ENCODE measurements around the gene CCDC82. TPM values are rescaled to one million over a fixed set of nuclear protein-coding genes. Genes with fewer than 3 reads are reported as not detected.
A peak's percentile ranks its signal among the peaks of the same experiment; 100 is the strongest.

The CCDC82 gene
- total RNA-seq, 1 experiment from 2014 or later: 15.8 TPM

DNA sequence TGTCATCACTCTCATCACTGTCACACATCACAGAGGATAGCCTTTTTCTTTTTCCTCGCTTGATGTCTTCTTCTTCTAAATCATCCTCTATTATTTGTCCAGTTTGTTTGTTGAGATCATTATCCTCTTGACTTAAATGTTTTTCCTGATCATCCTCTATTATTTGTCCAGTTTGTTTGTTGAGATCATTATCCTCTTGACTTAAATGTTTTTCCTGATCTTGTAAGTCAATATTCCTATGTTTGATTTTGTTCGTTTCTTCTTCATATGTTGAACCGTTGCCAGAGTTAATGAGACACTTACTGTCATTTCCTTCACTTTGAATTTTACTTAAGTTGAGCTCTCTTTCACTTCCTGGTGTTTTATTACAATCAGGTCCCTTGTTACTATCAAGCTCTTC is 5.6 kb downstream of the CCDC82 start:
- Mint-ChIP-seq H3K27ac (ENCODE audit: low read depth, unreplicated experiment) (no peak overlapping the region), H3K4me1 (ENCODE audit: insufficient read depth, unreplicated experiment) (peaks cover 6% of the 10 kb centered on the region), H3K4me3 (ENCODE audit: unreplicated experiment) (no peak overlapping the region), H3K27me3 (ENCODE audit: insufficient read depth, unreplicated experiment) (no peaks in the 10 kb centered on the region), H3K9me3 (ENCODE audit: unreplicated experiment) (no peaks in the 10 kb centered on the region), H3K36me3 (ENCODE audit: insufficient read depth, unreplicated experiment) (peaks cover 21% of the 10 kb centered on the region)
- intact Hi-C loops (cut with micrococcal nuclease): no loop called here
- TF ChIP-seq, protein P1, sequence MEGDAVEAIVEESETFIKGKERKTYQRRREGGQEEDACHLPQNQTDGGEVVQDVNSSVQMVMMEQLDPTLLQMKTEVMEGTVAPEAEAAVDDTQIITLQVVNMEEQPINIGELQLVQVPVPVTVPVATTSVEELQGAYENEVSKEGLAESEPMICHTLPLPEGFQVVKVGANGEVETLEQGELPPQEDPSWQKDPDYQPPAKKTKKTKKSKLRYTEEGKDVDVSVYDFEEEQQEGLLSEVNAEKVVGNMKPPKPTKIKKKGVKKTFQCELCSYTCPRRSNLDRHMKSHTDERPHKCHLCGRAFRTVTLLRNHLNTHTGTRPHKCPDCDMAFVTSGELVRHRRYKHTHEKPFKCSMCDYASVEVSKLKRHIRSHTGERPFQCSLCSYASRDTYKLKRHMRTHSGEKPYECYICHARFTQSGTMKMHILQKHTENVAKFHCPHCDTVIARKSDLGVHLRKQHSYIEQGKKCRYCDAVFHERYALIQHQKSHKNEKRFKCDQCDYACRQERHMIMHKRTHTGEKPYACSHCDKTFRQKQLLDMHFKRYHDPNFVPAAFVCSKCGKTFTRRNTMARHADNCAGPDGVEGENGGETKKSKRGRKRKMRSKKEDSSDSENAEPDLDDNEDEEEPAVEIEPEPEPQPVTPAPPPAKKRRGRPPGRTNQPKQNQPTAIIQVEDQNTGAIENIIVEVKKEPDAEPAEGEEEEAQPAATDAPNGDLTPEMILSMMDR (IDR thresholded peaks at IDR 0.05; ENCODE audit: unreplicated experiment): no peak
- CTCF ChIA-PET: interaction anchor here (0.7 kb wide), 1 partner anchor 548 kb away, joined by 4 read pairs; no protein-coding TSS in a partner anchor
- TSS peak; percentile 8 for BruUV-seq (replicated peaks)
- POLR2A ChIA-PET: interaction anchor here (0.5 kb wide), 1 partner anchor 33 kb away, joined by 3 read pairs; no protein-coding TSS in a partner anchor
- DNase-seq (ENCODE audit: unreplicated experiment): no peak

DNA sequence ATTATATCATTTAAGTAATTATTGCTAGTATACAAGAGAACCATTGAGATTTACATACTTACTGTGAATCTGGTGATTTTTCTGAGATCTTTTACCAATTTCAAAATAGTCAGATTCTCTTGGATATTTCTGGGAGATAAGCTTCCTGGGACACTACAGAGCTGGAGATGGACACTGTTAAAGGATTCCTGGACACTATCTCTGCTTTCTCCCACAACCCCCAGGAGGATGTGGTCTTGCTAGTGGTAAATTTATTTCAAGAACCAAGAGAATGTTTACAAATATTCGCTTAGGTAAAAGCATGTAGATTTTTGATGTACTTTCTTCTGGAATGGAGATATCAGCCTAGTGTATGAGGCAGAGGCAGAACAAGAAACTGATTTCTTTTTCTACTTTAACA is 12.9 kb downstream of the CCDC82 start:
- intact Hi-C loops (cut with micrococcal nuclease): no loop called here
- Mint-ChIP-seq H3K27ac (ENCODE audit: low read depth, unreplicated experiment) (no peak overlapping the region), H3K4me1 (ENCODE audit: insufficient read depth, unreplicated experiment) (no peaks in the 10 kb centered on the region), H3K9me3 (ENCODE audit: unreplicated experiment) (no peaks in the 10 kb centered on the region), H3K27me3 (ENCODE audit: insufficient read depth, unreplicated experiment) (no peaks in the 10 kb centered on the region), H3K4me3 (ENCODE audit: unreplicated experiment) (no peak overlapping the region), H3K36me3 (ENCODE audit: insufficient read depth, unreplicated experiment) (peaks cover 4% of the 10 kb centered on the region)
- BruUV-seq (replicated peaks): no TSS peak
- POLR2A ChIA-PET: interaction anchor here (0.8 kb wide), 1 partner anchor 148 kb away, joined by 3 read pairs; no protein-coding TSS in a partner anchor
- DNase-seq (ENCODE audit: unreplicated experiment): no peak
- CTCF ChIA-PET: interaction anchor here (0.5 kb wide), 1 partner anchor 149 kb away, joined by 3 read pairs; no protein-coding TSS in a partner anchor
- TF ChIP-seq, protein P1 (IDR thresholded peaks at IDR 0.05; ENCODE audit: unreplicated experiment): no peak

DNA sequence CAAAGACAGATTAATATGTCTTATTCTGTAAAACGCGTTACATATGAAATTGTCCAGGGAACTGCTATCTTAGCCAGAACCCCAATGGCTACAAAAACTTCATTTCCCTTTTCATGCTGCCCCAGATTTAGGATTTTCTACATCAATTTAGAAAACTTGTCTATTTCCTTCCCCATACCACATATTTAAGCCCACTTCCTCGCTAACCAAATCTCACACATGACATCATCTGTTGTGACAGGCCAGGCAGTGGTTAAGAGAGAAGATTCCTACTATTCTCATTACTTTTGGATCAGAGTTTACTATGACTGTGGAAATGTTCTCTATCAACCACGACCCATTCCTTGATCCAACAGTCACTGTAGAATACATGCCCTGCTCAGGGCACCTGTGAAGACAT is 15.9 kb downstream of the CCDC82 start:
- no peak overlapping the region for H3K4me3 Mint-ChIP-seq (ENCODE audit: unreplicated experiment)
- H3K9me3 Mint-ChIP-seq (ENCODE audit: unreplicated experiment): no peaks in the 10 kb centered on the region
- intact Hi-C loops (cut with micrococcal nuclease): no loop called here
- no peaks in the 10 kb centered on the region for H3K27me3 Mint-ChIP-seq (ENCODE audit: insufficient read depth, unreplicated experiment)
- TF ChIP-seq, protein P1 (IDR thresholded peaks at IDR 0.05; ENCODE audit: unreplicated experiment): no peak
- DNase-seq (ENCODE audit: unreplicated experiment): no peak
- H3K27ac Mint-ChIP-seq (ENCODE audit: low read depth, unreplicated experiment): no peak overlapping the region
- BruUV-seq (replicated peaks): no TSS peak
- peaks cover 5% of the 10 kb centered on the region for H3K36me3 Mint-ChIP-seq (ENCODE audit: insufficient read depth, unreplicated experiment)
- no peaks in the 10 kb centered on the region for H3K4me1 Mint-ChIP-seq (ENCODE audit: insufficient read depth, unreplicated experiment)
- ChIA-PET POLR2A (no interaction called here), CTCF (no interaction called here)

DNA sequence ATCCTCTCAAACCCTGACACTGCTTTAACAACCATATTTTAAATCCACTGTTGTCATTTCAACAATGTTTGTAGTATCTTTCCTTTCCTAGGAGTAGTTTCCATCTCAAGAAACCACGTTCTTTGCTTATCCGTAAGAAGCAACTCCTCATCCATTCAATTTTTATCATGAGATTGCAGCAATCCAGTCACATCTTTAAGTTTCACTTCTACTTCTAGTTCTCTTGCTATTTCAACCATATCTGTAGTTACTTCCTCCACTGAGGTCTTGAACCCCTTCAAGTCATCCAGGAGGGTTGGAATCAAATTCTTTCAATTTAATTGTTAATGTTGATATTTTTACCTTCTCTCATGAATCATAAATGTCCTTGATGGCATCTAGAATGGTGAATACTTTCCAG is 22.4 kb downstream of the CCDC82 start:
- POLR2A ChIA-PET: no interaction called here
- DNase-seq (ENCODE audit: unreplicated experiment): no peak

More for the DNA sequence above, 22.4 kb downstream of the CCDC82 start:
- Mint-ChIP-seq H3K9me3 (ENCODE audit: unreplicated experiment) (no peaks in the 10 kb centered on the region), H3K27ac (ENCODE audit: low read depth, unreplicated experiment) (no peak overlapping the region), H3K27me3 (ENCODE audit: insufficient read depth, unreplicated experiment) (no peaks in the 10 kb centered on the region), H3K36me3 (ENCODE audit: insufficient read depth, unreplicated experiment) (peaks cover 27% of the 10 kb centered on the region), H3K4me3 (ENCODE audit: unreplicated experiment) (no peak overlapping the region), H3K4me1 (ENCODE audit: insufficient read depth, unreplicated experiment) (no peaks in the 10 kb centered on the region)
- CTCF ChIA-PET: interaction anchor here (0.7 kb wide), 1 partner anchor 15 kb away, joined by 5 read pairs; no protein-coding TSS in a partner anchor
- intact Hi-C loops (cut with micrococcal nuclease): no loop called here
- no TSS peak for BruUV-seq (replicated peaks)
- TF ChIP-seq, protein P1 (IDR thresholded peaks at IDR 0.05; ENCODE audit: unreplicated experiment): no peak

Data from MCF 10A (cell line).